Hematopoietic multipotent progenitor cell treated with erythropoietin and hydrocortisone succinate and interleukin-3 and kit ligand, for 15 days (in vitro differentiated cells): ENCODE data around the gene PCK1.

Experiments used
- DNase-seq: peaks from one replicate; pipeline ENCODE4 v3.0.0-alpha.2; 2015; ENCODE audit warnings: low spot score

The PCK1 gene

GRCh38 chr20:57589728-57590484, 29.0 kb downstream of the PCK1 start:
- no peak for DNase-seq

DNA sequence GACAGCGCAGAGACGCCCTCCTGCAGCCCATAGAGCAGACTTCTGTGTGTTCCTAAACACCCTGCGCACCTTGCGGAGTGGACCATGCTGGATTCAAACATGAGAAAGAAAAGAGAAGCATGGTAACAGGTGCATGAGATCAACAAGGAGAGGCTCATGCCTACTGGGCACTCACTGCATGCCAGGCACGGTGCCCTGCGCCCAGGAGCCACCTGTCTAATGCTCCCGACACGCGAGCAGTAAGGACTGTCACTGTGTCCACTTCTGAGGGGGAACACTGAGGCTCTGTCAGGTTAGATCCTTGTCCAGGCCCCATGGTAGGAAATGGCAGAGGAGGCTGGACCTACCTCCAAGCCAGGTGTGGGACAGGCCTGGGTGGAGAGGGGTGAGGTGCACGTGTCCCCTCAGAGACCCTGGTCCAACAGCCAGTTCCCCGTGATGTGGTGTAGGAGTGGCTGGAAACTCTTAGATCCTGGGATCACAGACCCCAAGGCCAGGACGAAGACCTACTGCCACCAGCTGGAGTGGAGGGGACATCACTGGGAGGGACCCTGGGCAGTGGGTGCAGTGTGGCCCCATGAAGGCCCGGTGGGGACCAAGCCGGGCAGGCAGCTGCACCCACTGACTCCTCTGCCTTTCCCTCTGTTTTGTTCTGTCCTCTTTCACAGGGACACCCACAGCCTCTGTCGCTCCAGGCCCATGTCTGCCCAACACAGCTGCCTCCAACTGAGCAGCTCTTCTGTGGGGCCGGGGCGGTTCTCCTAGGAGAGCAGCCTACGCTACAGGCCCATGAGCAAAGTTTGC, 29.8 kb downstream of the PCK1 start:
- no peak for DNase-seq

GRCh38 chr20:57591289-57592229, 30.6 kb downstream of the PCK1 start:
- no peak for DNase-seq

- DNase-seq, result no peak
Observed at GRCh38 chr20:57592263-57593092, 31.6 kb downstream of the PCK1 start.

DNA sequence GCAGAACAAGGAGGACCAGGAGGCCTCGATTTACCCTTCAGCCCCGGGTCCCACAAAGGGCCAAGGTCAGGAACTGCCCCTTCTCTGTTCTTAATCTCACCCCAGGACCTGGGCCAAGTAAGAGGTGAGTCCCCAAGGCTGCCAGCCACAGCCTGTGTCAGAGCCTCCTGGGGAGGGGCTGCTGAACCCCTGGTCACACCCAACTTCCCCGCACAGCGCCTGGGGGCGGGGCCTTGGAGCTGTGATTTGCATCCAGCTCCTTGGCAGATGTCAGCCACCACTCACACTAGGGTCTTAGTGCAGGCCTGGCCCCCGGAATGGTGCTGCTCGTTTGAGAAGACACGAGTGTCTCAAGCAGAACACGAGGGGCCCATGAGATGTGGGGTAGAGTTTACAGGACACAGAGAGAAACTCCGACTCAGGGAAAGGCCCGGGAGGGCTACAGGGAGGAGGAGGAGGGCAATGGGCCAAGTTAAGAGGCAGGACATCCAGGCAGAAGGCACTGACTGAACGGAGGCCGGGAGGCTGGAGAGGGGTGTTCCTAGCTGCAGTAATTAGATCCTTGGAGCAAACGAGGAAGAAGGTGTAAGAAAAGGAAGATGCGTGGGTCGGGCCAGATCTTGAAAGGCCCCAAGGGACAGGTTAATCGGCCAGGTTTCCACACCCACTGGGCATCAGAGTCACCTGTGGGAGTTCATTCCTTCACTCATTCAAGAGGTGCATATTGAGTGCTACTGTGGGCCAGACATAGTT, 32.4 kb downstream of the PCK1 start:
- no peak for DNase-seq

DNA sequence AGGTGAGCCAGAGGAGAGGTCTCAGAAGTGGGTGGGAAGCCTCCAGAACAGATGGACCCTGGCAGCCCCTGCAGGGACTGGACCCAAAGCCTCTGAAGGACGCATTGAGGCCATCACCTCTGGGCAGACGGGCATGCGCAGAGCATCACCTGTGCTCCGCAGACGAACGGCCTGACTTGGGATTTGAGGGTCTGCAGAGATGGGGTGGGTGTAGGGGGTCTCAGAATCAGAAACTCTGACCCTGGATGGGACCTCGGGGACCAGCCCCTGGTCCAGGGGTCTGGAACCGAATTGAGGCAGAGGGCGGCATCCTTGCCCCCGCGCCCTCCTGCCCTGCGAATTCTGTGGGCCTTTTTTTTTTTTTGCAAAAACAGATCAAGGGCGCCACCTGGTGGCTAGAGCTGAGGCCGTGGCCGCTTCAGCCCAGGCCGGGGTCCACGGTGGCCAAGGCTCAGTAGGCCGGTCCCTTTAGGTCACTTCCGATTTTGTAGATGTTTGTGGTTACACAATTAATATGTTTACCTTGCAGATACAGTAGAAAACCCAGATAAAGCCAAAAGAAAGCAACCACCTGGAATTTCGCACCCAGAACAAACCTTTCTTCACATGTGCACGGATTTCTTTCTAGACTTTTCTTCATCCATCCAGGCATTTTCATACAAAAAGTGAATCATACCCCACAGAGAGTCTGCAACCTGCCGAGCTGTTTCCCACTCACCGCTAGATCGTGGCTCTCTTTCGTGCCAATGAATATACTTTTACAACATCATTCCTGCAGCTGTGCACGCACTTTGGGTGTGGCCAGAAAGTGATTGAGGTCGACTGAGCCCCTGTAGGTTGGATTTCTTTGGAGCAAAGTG, 33.4 kb downstream of the PCK1 start:
- peak; percentile 65 for DNase-seq

DNA sequence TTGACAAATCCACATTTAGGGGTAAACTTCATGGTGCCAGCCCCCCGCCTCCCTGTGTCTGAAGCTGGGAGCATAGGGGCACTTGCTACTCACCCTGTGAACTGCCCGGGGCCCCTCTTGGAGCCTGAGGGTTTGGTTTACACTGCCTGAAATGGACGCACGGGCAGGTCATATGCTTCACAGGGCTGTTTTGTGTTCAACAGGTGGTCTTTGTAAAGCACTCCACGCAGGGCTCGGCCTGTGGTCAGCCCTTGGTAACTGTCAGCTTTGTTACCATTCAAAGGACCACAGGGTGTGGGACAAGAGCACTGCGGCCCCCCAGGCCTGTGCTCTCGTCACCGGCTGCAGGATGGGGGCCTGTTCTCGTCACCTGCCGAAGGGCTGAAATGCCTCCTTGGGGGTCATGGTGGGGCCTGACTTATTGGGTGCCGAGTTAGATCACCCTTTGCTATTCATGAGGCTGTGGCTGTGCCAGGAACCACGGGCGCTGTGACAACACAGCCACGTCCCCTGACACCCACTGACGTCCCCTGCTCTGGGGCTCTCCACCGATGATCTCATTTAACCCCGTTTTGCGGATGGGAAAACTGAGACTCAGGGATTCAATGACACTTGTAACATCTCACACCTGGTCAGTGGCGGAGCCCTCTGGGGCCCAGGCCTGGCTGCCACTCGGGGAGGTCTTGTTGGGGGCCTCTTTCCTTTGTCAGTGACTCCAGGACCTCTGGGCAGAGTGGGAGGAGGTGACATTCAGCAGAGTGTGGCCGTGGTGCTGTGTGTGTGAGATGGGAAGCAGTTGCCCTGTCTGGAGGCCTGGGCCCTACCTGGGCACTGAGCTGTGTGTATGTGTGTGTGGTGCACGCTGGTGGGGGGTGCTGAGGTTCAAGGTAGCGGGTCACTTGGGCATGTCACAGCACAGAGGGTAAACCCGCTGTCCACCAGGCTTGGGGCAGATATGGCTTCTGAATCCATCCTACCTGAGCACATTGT, 34.4 kb downstream of the PCK1 start:
- no peak for DNase-seq

DNA sequence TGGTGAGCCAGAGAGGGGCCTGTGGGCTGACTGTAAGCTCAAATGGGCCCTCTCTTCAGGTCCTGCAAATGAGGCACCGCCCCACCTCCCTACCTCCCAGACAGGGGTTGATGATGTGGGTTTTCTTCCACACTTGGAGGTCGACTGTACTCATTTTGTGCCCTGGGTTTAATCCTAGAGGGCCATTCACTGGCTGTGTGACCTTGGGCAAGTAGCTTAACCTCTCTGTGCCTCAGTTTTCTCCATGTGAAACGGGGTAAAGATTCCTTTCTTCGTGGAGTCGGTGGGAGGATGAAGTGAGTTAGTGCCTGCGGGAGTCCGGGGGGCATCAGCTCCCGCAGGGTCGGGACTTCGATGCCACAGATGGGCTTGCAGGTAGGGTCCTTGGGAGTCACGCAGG, 35.4 kb downstream of the PCK1 start:
- no peak for DNase-seq

- DNase-seq, result peak; percentile 58
Observed at GRCh38 chr20:57596998-57597939, 36.4 kb downstream of the PCK1 start.

DNA sequence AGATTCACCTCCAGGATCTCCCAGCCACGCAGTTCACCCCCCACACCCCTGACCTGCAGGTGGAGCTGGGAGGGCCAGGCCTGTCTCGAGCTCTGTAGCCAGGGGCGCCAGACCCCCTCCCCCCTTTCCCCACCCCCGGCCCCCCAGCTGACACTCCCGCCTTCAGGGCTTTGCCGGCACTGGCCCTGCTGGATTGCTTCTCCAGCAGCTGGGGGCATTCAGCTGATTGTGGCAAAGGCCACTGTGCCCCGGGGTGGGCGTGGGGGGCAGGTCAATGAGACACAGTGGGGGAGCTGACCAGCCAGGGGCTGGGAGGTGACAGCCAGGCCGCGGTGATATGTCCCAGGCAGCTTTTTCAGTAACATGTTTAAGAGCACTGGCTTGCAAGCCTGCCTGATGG, 37.1 kb downstream of the PCK1 start:
- DNase-seq, result no peak

DNA sequence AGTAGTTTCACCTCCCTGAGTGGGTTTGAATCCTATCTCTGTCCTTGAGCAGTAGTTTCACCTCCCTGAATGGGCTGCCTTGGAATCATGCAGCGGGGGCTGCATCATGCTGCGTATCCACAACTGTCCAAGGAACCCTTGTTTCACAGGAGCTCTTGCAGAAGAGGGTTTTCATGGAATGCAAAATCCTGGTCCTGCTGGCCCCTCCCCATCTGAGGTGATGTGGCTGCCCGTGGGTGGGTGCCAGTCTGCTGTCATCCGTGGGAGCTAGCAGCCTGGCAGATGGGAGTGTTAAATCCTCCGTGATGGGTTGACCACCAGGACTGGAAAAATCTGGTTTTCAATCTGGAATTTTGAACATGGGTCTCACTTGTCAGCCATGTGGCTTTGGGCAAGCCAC, 37.6 kb downstream of the PCK1 start:
- no peak for DNase-seq

DNA sequence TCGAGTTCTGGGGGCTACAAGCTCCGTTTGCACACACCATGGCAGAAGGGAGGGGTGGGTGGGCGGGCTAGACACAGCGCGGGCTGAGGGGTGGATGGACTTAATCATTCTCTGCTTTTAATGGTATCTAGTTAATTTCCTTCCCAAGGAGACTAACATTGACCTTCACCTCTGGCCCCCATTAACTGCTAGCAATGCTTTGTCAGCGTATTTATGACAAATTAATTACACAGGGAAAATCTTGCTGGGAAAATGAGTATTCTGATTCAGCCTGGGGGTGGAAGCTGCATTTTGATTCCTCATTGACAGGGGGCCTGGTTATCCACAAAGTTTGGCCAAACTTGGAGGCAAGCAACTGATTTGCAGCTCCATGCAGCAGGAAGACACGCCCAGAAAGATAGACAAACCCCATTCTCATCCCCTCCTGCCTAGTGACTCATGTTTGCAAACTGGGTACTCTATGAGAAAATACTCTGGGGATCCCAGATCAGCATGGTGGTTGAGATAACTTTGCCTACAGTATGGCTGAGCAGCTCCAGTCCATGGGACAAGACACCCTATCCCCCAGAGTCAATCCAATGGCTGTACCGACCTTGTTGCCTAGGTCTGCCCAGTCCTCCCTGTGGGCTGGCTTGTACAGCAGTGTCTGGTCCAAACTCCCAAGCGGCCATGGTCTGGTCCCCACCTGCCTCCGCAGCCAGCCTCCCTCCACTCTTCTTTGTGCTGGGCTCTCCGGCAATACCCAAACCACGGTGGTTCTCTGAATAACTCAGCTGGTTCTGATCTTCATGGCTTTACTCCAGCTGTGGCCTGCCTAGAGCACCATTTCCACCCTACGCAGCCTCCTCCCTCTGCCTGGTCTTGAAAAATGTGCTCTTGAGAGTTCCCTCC, 39.7 kb downstream of the PCK1 start:
- DNase-seq, result no peak

DNA sequence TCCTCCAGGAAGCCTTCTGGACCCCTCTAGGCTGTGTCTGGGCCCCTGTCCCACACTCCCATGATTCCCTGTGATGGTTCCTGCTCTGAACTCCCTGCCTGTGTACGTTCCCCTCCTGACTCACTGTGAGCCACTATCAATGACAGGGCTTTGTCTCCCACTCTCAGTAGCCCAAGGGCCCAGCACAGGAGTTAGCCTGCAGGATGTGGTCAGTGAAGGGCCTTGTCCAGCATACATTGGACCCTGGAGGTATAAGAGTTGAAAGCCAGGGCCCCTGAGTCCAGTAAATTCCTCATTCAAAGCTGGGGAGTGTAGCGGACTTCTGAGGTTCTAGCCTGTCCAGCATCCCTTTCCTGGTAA, 40.3 kb downstream of the PCK1 start:
- no peak for DNase-seq

DNA sequence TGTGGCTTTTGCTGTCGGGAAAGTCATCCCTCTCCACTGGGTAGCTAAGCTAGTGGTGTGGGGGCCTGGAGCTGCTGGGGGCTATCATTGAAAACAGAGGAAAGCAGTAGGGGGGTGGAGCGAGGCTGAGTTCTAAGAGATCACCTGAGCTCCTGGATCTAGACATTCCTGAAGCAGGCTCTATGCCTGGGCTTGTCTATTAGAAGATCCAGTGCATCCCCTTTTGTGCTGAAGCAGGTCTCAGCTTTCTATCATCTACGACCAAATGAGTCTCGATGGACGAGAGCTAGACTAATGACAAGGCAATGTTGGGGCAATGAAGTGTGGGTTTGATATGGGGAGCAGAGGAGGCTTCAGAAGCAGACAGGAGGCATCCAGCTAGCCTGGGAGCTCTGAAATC, 40.8 kb downstream of the PCK1 start:
- no peak for DNase-seq

GRCh38 chr20:57603120-57603519, 42.2 kb downstream of the PCK1 start:
- no peak for DNase-seq

- DNase-seq, result no peak
Observed at GRCh38 chr20:57605045-57605444, 44.1 kb downstream of the PCK1 start.
